Esophagus muscularis mucosa (tissue), 4 donors: ENCODE measurements around the gene KRT82. TPM values are rescaled to one million over a fixed set of nuclear protein-coding genes. Genes with fewer than 3 reads are reported as not detected.

Experiments used
- DNase-seq: peaks from one replicate; pipeline ENCODE4 v3.0.0-alpha.2; 2017; ENCODE audit errors: extremely low spot score
- H3K27ac ChIP-seq, 4 donors: fragments of 200-600 bp; sonication (generic); replicated peaks in 1 of 4; 1 replicate in 3 of 4; 2 replicates in 1 of 4; pipeline ENCODE4 v1.5.1; 2016 to 2019; ENCODE audit warnings: mild to moderate bottlenecking in 1 of 4
- H3K27me3 ChIP-seq, 4 donors: fragments of 200-600 bp; sonication (generic); one replicate each; pipeline versions ENCODE4 v1.5.1 to v1.6.0; 2016 to 2019
- H3K36me3 ChIP-seq, 4 donors: fragments of 200-600 bp; sonication (generic); one replicate each; pipeline ENCODE4 v1.5.1; 2016 to 2019
- H3K4me1 ChIP-seq, 4 donors: fragments of 200-600 bp; sonication (generic); one replicate each; pipeline ENCODE4 v1.5.1; 2016 to 2019
- H3K4me3 ChIP-seq, 4 donors: fragments of 200-600 bp; sonication (generic); 1 replicate in 2 of 4; 2 replicates in 2 of 4; pipeline ENCODE4 v1.5.1; 2016 to 2019; ENCODE audit warnings: mild to moderate bottlenecking in 4 of 4, moderate library complexity in 1 of 4
- H3K9me3 ChIP-seq, 4 donors: fragments of 200-600 bp; sonication (generic); 1 replicate in 3 of 4; 2 replicates in 1 of 4; pipeline ENCODE4 v1.5.1; 2016 to 2019
- EP300 ChIP-seq: sonication (generic); formaldehyde crosslinking; IDR thresholded peaks from one replicate; pipeline ENCODE4 v1.6.1; 2017; ENCODE audit warnings: antibody characterized with exemption
- POLR2A ChIP-seq: fragments of 450-650 bp; IDR thresholded peaks from one replicate; pipeline ENCODE4 v1.6.1; 2017; ENCODE audit warnings: antibody characterized with exemption, moderate library complexity, mild to moderate bottlenecking, low read depth
- POLR2AphosphoS5 ChIP-seq, 2 donors: sonication (generic); formaldehyde crosslinking; IDR thresholded peaks; one replicate each; pipeline ENCODE4 v1.6.1; 2017; ENCODE audit warnings: antibody characterized with exemption in 2 of 2
- WGBS: methylation state at CpG from one replicate; pipeline ENCODE4 v1.1.5; 2018; 5-methylcytosine and 5-hydroxymethylcytosine counted together
- intact Hi-C: fragments of 100-400 bp; cut with DNase I; formaldehyde crosslinking; loops from one replicate; pipeline ENCODE4 v1.15.1; 2023
- total RNA-seq, 4 donors: library from RNA; depleted of rRNA; stranded (reverse); fragments of >200 nt; gene quantifications; one replicate each; pipeline versions ENCODE4 v1.1.0 to v1.2.1, GENCODE V29; 2016
- TF ChIP-seq, protein P1 (sequence below), 3 experiments: fragments of 200-600 bp in 2 of 3; fragments of 450-650 bp in 1 of 3; sonication (generic) in 2 of 3; IDR thresholded peaks; one replicate each; pipeline ENCODE4 v1.5.1; 2017 to 2019; ENCODE audit warnings: antibody characterized with exemption in 3 of 3, mild to moderate bottlenecking in 2 of 3, moderate library complexity in 1 of 3

KRT82 gene
- total RNA-seq, 4 donors from 2014 or later: not detected

DNA sequence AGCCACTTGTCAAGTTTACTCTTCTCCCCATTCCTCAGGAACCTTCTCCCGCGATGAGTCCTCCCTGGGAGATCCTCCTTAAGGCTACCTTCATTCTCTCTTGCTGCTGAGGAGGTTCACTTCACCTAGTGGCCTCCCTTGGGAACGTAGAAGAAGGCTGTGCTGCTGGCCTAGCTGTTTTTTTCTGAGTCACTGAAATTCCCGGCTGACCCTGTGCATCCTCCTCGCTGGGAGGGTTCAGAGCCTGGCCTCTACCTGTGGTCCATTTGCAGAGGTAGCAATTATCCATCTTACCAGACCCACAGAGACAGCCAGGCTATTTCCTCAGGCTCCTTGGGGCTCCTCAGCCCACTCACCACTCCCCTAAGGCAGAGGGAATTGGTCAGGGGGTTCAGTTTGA is 4.6 kb downstream of the KRT82 start:
- Histone ChIP-seq H3K9me3 (no peaks in the 10 kb centered on the region), H3K4me1 (no peaks in the 10 kb centered on the region), H3K4me3 (no peak overlapping the region), H3K27me3 (peaks cover 0 to 25% (median 0%) of the 10 kb centered on the region in 4 donors), H3K36me3 (no peaks in the 10 kb centered on the region), H3K27ac (no peak overlapping the region)
- 90% methylated on average over 5 of the region's 5 CpGs for WGBS
- intact Hi-C loops: no loop called here
- no peak for TF ChIP-seq POLR2AphosphoS5 (IDR thresholded peaks at IDR 0.05)
- TF ChIP-seq EP300: no peak
- no peak for TF ChIP-seq POLR2A
- TF ChIP-seq, protein P1, sequence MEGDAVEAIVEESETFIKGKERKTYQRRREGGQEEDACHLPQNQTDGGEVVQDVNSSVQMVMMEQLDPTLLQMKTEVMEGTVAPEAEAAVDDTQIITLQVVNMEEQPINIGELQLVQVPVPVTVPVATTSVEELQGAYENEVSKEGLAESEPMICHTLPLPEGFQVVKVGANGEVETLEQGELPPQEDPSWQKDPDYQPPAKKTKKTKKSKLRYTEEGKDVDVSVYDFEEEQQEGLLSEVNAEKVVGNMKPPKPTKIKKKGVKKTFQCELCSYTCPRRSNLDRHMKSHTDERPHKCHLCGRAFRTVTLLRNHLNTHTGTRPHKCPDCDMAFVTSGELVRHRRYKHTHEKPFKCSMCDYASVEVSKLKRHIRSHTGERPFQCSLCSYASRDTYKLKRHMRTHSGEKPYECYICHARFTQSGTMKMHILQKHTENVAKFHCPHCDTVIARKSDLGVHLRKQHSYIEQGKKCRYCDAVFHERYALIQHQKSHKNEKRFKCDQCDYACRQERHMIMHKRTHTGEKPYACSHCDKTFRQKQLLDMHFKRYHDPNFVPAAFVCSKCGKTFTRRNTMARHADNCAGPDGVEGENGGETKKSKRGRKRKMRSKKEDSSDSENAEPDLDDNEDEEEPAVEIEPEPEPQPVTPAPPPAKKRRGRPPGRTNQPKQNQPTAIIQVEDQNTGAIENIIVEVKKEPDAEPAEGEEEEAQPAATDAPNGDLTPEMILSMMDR (IDR thresholded peaks at IDR 0.05): no peak
- no peak for DNase-seq

DNA sequence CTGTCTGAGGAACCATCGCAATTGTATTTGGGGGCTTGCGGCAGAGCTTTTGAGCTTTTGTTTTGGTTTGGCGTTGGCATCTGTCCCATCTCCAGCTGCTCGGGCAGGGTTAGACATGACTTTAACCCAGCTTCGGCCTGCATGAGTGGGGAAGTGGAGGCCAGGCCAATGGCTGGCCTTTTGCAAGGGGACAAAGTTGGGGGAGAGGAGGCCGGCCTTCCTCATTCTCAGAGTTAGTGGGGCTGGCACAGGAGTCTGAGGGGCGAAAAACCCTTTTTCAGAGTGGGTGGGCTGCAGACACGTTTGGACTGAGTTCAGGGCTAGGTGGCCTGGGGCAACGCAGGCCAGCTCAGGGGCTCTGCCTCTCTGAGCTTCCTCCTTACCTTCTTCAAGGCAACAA is 5.2 kb downstream of the KRT82 start:
- no peak for DNase-seq
- intact Hi-C loops: no loop called here
- H3K27me3 ChIP-seq: peaks cover 0 to 19% (median 0%) of the 10 kb centered on the region in 4 donors
- TF ChIP-seq POLR2A (no peak), EP300 (no peak), POLR2AphosphoS5 (IDR thresholded peaks at IDR 0.05) (no peak)
- TF ChIP-seq, protein P1 (IDR thresholded peaks at IDR 0.05): no peak
- H3K4me1 ChIP-seq: no peaks in the 10 kb centered on the region
- H3K9me3 ChIP-seq: no peaks in the 10 kb centered on the region
- no peak overlapping the region for H3K4me3 ChIP-seq
- WGBS: 93% methylated on average over 8 of the region's 9 CpGs
- no peak overlapping the region for H3K27ac ChIP-seq
- no peaks in the 10 kb centered on the region for H3K36me3 ChIP-seq

DNA sequence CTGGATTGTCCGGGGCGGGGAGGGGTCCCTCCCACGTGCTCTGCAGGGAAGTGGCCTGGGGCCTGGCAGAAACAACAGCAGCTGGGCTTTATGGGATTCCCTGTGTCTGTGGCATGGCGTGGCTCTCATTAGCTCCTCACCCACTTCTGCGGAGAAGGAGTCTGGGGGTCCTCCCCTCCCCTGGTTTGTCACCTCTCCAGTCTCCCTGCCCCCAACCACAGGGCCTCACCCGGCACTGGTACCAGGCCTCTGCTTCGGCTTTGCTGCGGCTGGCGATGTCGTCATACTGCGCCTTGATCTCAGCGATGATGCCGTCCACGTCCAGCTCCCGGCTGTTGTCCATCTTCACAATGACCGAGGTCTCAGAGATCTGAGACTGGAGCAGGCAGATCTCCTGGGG is 6.4 kb downstream of the KRT82 start:
- DNase-seq: no peak
- H3K4me3 ChIP-seq: no peak overlapping the region
- H3K9me3 ChIP-seq: no peaks in the 10 kb centered on the region
- H3K36me3 ChIP-seq: no peaks in the 10 kb centered on the region
- H3K4me1 ChIP-seq: no peaks in the 10 kb centered on the region
- peaks cover 0 to 15% (median 0%) of the 10 kb centered on the region in 4 donors for H3K27me3 ChIP-seq
- TF ChIP-seq POLR2AphosphoS5 (IDR thresholded peaks at IDR 0.05) (no peak), POLR2A (no peak), EP300 (no peak)
- TF ChIP-seq, protein P1 (IDR thresholded peaks at IDR 0.05): no peak
- WGBS: 95% methylated on average over 12 of the region's 16 CpGs
- no peak overlapping the region for H3K27ac ChIP-seq
- intact Hi-C loops: no loop called here

DNA sequence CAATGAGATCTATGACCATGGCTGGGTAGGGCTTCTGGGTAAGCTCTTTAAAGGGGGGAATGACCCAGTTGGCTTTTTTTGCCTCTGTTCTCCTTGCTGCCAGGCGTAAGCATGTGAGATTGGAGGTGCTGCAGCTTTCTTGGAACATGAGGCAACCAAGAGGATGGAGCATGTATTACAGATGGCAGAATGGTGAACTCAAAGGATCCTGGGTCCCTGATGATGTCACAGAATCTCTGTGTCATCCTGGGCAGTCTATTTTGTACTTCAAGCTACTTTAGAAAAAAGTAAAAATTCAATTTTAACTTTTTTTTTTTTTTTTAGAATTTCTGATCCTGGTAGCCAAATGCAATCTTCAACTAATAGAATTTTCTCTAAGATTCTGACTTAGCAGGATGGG is 8.0 kb downstream of the KRT82 start:
- peaks cover 0 to 15% (median 0%) of the 10 kb centered on the region in 4 donors for H3K27me3 ChIP-seq
- TF ChIP-seq EP300: no peak
- no peak for TF ChIP-seq POLR2AphosphoS5 (IDR thresholded peaks at IDR 0.05)
- TF ChIP-seq, protein P1 (IDR thresholded peaks at IDR 0.05): no peak
- no peaks in the 10 kb centered on the region for H3K36me3 ChIP-seq
- no peak for DNase-seq
- intact Hi-C loops: no loop called here
- WGBS: 88% methylated on average over 1 of the region's 1 CpG
- H3K9me3 ChIP-seq: no peaks in the 10 kb centered on the region
- no peaks in the 10 kb centered on the region for H3K4me1 ChIP-seq
- H3K4me3 ChIP-seq: no peak overlapping the region
- H3K27ac ChIP-seq: no peak overlapping the region

DNA sequence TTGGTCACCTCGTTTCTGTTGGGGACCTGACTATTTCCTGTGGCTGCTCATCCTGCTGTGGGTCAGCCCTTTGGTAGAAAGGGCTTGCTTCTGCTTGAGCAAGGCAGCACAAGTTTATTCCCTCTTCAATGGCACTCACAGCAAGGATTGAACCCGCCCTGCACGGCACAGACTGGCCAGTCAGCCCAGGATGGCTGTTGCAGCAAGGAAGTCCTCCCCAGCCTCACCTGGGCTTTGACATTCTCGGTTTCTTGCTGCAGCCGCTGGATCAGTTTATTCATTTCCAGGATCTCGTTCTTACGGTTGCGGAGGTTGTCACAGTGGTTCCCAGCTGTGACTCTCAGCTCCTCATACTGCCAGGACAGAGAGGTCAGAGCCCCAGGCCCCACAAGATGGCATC is 9.5 kb downstream of the KRT82 start:
- 93% methylated on average over 8 of the region's 8 CpGs for WGBS
- DNase-seq: no peak
- Histone ChIP-seq H3K9me3 (no peaks in the 10 kb centered on the region), H3K36me3 (no peaks in the 10 kb centered on the region), H3K4me1 (peaks cover 0 to 4% (median 2%) of the 10 kb centered on the region in 4 donors), H3K27me3 (peaks cover 0 to 15% (median 0%) of the 10 kb centered on the region in 4 donors), H3K27ac (no peak overlapping the region), H3K4me3 (no peak overlapping the region)
- TF ChIP-seq POLR2A (no peak), EP300 (no peak), POLR2AphosphoS5 (IDR thresholded peaks at IDR 0.05) (no peak)
- TF ChIP-seq, protein P1 (IDR thresholded peaks at IDR 0.05): no peak
- intact Hi-C loops: no loop called here
